Progenitor cell of endocrine pancreas (in vitro differentiated cells): ENCODE data around the gene CEP170B. TPM values are rescaled to one million over a fixed set of nuclear protein-coding genes. Genes with fewer than 3 reads are reported as not detected.
"Not testable (repeated sequence)": the region's sequence is repeated elsewhere in the genome, so short reads cannot be mapped to it uniquely, and the experiment has no call there.

Experiments used
- DNase-seq: peaks from one replicate; pipeline ENCODE4 v3.0.0; 2021; ENCODE audit warnings: low spot score; ENCODE audit not compliant: unreplicated experiment
- H3K27ac Mint-ChIP-seq: 2 replicates; pipeline ENCODE4 v1.8.0; 2021; ENCODE audit warnings: mild to moderate bottlenecking, moderate library complexity, mixed read lengths
- H3K27me3 Mint-ChIP-seq: 2 replicates; pipeline ENCODE4 v1.8.0; 2021; ENCODE audit warnings: mixed read lengths
- H3K36me3 Mint-ChIP-seq: 2 replicates; pipeline ENCODE4 v1.8.0; 2022; ENCODE audit warnings: mixed read lengths; ENCODE audit not compliant: insufficient read depth
- H3K4me1 Mint-ChIP-seq: 2 replicates; pipeline ENCODE4 v1.8.0; 2021; ENCODE audit warnings: low read depth, mixed read lengths
- H3K4me3 Mint-ChIP-seq: 2 replicates; pipeline ENCODE4 v1.8.0; 2021; ENCODE audit warnings: low read depth, mild to moderate bottlenecking, moderate library complexity, mixed read lengths
- H3K9me3 Mint-ChIP-seq: 2 replicates; pipeline ENCODE4 v1.8.0; 2021; ENCODE audit warnings: low read depth, mixed read lengths
- CTCF ChIP-seq: fragments of 200-600 bp; sonication (generic); IDR thresholded peaks from one replicate; pipeline ENCODE4 v1.5.0; 2021; ENCODE audit warnings: antibody characterized with exemption, mild to moderate bottlenecking; ENCODE audit not compliant: unreplicated experiment
- total RNA-seq: library from RNA; stranded (reverse); gene quantifications from 2 replicates; pipeline ENCODE4 v1.2.1, GENCODE V29; 2021

Gene CEP170B
- total RNA-seq, 1 donor from 2014 or later, result 48.9 TPM

DNA sequence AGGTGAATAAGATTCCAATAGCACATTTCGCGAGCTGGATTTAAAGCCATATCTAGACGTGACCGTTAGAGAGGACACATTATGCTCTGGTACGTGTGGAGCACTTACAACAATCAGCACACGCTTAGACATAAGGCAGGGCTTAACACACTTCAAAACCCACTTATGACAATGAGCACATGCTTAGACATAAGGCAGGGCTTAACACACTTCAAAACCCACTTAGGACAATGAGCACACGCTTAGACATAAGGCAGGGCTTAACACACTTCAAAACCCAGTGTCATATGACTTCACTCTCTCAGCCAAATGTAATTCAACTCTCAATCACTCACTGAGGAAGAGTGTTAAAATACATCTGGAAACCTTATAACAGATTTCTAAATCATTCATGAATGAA lies 48.4 kb downstream of the CEP170B start:
- peaks cover 1% of the 10 kb centered on the region for H3K36me3 Mint-ChIP-seq
- H3K4me3 Mint-ChIP-seq, result no peak overlapping the region
- peaks cover 9% of the 10 kb centered on the region for H3K9me3 Mint-ChIP-seq
- TF ChIP-seq CTCF, result no peak
- H3K27ac Mint-ChIP-seq, result no peak overlapping the region
- peaks cover 32% of the 10 kb centered on the region for H3K27me3 Mint-ChIP-seq
- no peak for DNase-seq
- H3K4me1 Mint-ChIP-seq, result peaks cover 2% of the 10 kb centered on the region

DNA sequence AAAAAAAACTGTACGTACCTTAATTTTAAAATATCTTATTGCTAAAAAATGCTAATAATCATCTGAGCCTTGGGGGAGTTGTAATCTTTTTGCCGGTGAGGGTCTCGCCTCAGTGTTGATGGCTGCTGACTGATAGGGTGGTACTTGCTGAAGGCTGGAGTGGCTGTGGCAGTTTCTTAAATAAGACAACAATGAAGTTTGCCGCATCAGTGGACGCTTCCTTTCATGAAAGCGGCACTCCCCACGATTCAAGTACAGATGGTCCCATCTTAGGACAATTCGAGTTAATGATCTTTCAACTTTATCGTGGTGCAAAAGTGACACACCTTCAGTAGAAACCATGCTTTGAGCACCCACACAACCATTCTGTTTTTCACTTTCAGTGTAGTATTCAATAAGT lies 52.0 kb downstream of the CEP170B start:
- Mint-ChIP-seq H3K27ac (no peak overlapping the region), H3K27me3 (peaks cover 31% of the 10 kb centered on the region), H3K36me3 (peaks cover 3% of the 10 kb centered on the region), H3K4me3 (no peak overlapping the region), H3K9me3 (peaks cover 8% of the 10 kb centered on the region), H3K4me1 (peaks cover 1% of the 10 kb centered on the region)
- no peak for DNase-seq
- no peak for TF ChIP-seq CTCF

DNA sequence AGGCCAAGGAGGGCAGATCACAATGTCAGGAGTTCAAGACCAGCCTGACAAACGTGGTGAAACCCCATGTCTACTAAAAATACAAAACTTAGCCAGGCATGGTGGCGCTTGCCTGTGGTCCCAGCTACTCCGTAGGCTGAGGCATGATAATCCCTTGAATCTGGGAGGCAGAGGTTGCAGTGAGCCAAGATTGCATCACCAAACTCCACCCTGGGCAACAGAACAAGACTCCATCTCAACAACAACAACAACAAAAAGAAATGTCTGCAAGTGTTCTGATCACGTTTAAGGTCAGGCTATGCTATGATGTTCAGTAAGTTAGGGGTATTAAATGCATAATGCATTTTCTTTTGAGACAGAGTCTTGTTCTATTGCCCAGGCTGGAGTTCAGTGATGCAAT lies 52.9 kb downstream of the CEP170B start:
- Mint-ChIP-seq H3K4me1 (peaks cover 1% of the 10 kb centered on the region), H3K27me3 (peaks cover 31% of the 10 kb centered on the region), H3K9me3 (peaks cover 7% of the 10 kb centered on the region), H3K4me3 (no peak overlapping the region), H3K36me3 (peaks cover 3% of the 10 kb centered on the region), H3K27ac (no peak overlapping the region)
- DNase-seq, result no peak
- TF ChIP-seq CTCF, result no peak

GRCh38 chr14:104919152-104919992 lies 54.3 kb downstream of the CEP170B start:
- peaks cover 22% of the 10 kb centered on the region for H3K27me3 Mint-ChIP-seq
- not testable (repeated sequence) for H3K4me1 Mint-ChIP-seq, H3K27ac Mint-ChIP-seq, H3K4me3 Mint-ChIP-seq, H3K36me3 Mint-ChIP-seq, DNase-seq, H3K9me3 Mint-ChIP-seq

DNA sequence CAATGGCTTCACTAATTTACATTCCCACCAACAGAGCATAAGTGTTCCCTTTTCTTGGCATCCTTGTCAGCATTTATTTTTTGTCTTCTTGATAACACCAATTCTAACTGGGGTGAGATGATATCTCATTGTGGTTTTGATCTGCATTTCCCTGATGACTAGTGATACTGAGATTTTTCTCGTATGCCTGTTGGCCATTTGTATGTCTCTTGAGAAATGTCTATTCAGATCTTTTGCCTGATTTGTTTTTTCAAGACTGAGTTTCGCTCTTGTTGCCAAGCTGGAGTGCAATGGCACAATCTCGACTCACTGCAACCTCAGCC lies 54.9 kb downstream of the CEP170B start:
- peaks cover 1% of the 10 kb centered on the region for H3K4me1 Mint-ChIP-seq
- H3K27ac Mint-ChIP-seq, result no peak overlapping the region
- H3K36me3 Mint-ChIP-seq, result peaks cover 3% of the 10 kb centered on the region
- peaks cover 7% of the 10 kb centered on the region for H3K9me3 Mint-ChIP-seq
- TF ChIP-seq CTCF, result no peak
- peaks cover 16% of the 10 kb centered on the region for H3K27me3 Mint-ChIP-seq
- H3K4me3 Mint-ChIP-seq, result no peak overlapping the region
- DNase-seq, result no peak
